H9 (cell line): ENCODE data around the gene NDC1. TPM values are rescaled to one million over a fixed set of nuclear protein-coding genes. Genes with fewer than 3 reads are reported as not detected.
"Not testable (repeated sequence)": the region's sequence is repeated elsewhere in the genome, so short reads cannot be mapped to it uniquely, and the experiment has no call there.

Experiments
- DNase-seq: peaks from one replicate; pipeline ENCODE4 v3.0.0-alpha.2; 2017
- H2AFZ ChIP-seq: one replicate; pipeline ENCODE4 v1.6.1; 2013; ENCODE audit warnings: mild to moderate bottlenecking, low read length, control low read depth, moderate library complexity
- H2AK5ac ChIP-seq: 2 replicates; pipeline ENCODE4 v1.6.1; 2013; ENCODE audit warnings: low read length, control low read depth, mixed read lengths; ENCODE audit not compliant: insufficient read length
- H2BK120ac ChIP-seq: one replicate; pipeline ENCODE4 v1.6.1; 2013; ENCODE audit warnings: low read depth, mild to moderate bottlenecking, low read length, control low read depth, inconsistent platforms; ENCODE audit not compliant: poor library complexity, severe bottlenecking
- H2BK12ac ChIP-seq: 2 replicates; pipeline ENCODE4 v1.6.1; 2013; ENCODE audit warnings: low read length, control low read depth, mixed read lengths, low read depth; ENCODE audit not compliant: insufficient read length
- H2BK15ac ChIP-seq: 2 replicates; pipeline ENCODE4 v1.6.1; 2013; ENCODE audit warnings: low read depth, low read length, control low read depth
- H2BK20ac ChIP-seq: one replicate; pipeline ENCODE4 v1.6.1; 2013; ENCODE audit warnings: low read depth, mild to moderate bottlenecking, low read length, control low read depth, inconsistent platforms; ENCODE audit not compliant: poor library complexity, severe bottlenecking
- H2BK5ac ChIP-seq: 2 replicates; pipeline ENCODE4 v1.6.1; 2013; ENCODE audit warnings: low read length, control low read depth, mixed read lengths; ENCODE audit not compliant: insufficient read length
- H3K14ac ChIP-seq: 2 replicates; pipeline ENCODE4 v1.6.1; 2013; ENCODE audit warnings: low read length, control low read depth; ENCODE audit not compliant: insufficient read depth
- H3K18ac ChIP-seq: 2 replicates; pipeline ENCODE4 v1.6.1; 2013; ENCODE audit warnings: low read depth, mild to moderate bottlenecking, mixed read lengths, low read length, control low read depth; ENCODE audit not compliant: insufficient read length
- H3K23ac ChIP-seq: 2 replicates; pipeline ENCODE4 v1.6.1; 2013; ENCODE audit warnings: low read length, control low read depth, mixed read lengths, low read depth; ENCODE audit not compliant: insufficient read length
- H3K23me2 ChIP-seq: 2 replicates; pipeline ENCODE4 v1.6.1; 2013; ENCODE audit warnings: low read depth, mild to moderate bottlenecking, mixed read lengths, low read length, control low read depth; ENCODE audit not compliant: insufficient read length, poor library complexity, severe bottlenecking
- H3K27ac ChIP-seq: 2 replicates; pipeline ENCODE4 v1.5.1; 2013; ENCODE audit warnings: low read length, control low read depth, mixed read lengths, low read depth; ENCODE audit not compliant: insufficient read length
- H3K27me3 ChIP-seq: 2 replicates; pipeline ENCODE4 v1.6.1; 2013; ENCODE audit warnings: low read length, control low read depth, inconsistent platforms; ENCODE audit not compliant: insufficient read depth
- H3K4ac ChIP-seq: 2 replicates; pipeline ENCODE4 v1.6.1; 2013; ENCODE audit warnings: low read depth, mild to moderate bottlenecking, control low read depth, inconsistent platforms, low read length, moderate library complexity
- H3K4me1 ChIP-seq: 2 replicates; pipeline ENCODE4 v1.6.1; 2013; ENCODE audit warnings: low read length, control low read depth, inconsistent platforms; ENCODE audit not compliant: insufficient read depth
- H3K4me2 ChIP-seq: 2 replicates; pipeline ENCODE4 v1.6.1; 2013; ENCODE audit warnings: low read length, control low read depth, mixed read lengths; ENCODE audit not compliant: insufficient read length, insufficient read depth
- H3K56ac ChIP-seq: 2 replicates; pipeline ENCODE4 v1.6.1; 2013; ENCODE audit warnings: low read depth, mild to moderate bottlenecking, mixed read lengths, low read length, control low read depth; ENCODE audit not compliant: insufficient read length
- H3K79me1 ChIP-seq: 2 replicates; pipeline ENCODE4 v1.6.1; 2013; ENCODE audit warnings: low read depth, mild to moderate bottlenecking, moderate library complexity, low read length, control low read depth, inconsistent platforms; ENCODE audit not compliant: insufficient read depth, poor library complexity, severe bottlenecking
- H3K79me2 ChIP-seq: 2 replicates; pipeline ENCODE4 v1.6.1; 2013; ENCODE audit warnings: low read length, control low read depth, inconsistent platforms; ENCODE audit not compliant: insufficient read depth
- H3K9ac ChIP-seq: 2 replicates; pipeline ENCODE4 v1.6.1; 2013; ENCODE audit warnings: low read length, control low read depth, mixed read lengths; ENCODE audit not compliant: insufficient read length; ENCODE audit errors: extremely low read depth
- H3K9me3 ChIP-seq: one replicate; pipeline ENCODE4 v1.6.1; 2013; ENCODE audit warnings: low read depth, low read length, inconsistent platforms; ENCODE audit not compliant: control insufficient read depth
- H3T11ph ChIP-seq: one replicate; pipeline ENCODE4 v1.6.1; 2013; ENCODE audit warnings: mild to moderate bottlenecking, low read length, control low read depth, inconsistent platforms
- H4K20me1 ChIP-seq: one replicate; pipeline ENCODE4 v1.6.1; 2013; ENCODE audit not compliant: control insufficient read depth, insufficient read length, insufficient read depth
- H4K5ac ChIP-seq: 2 replicates; pipeline ENCODE4 v1.6.1; 2013; ENCODE audit warnings: low read depth, mild to moderate bottlenecking, mixed read lengths, low read length, control low read depth; ENCODE audit not compliant: insufficient read length
- H4K8ac ChIP-seq: replicated peaks from 2 replicates; pipeline ENCODE4 v1.6.1; 2013; ENCODE audit warnings: low read length, control low read depth, mixed read lengths, low read depth; ENCODE audit not compliant: insufficient read length
- H4K91ac ChIP-seq: 2 replicates; pipeline ENCODE4 v1.6.1; 2013; ENCODE audit warnings: low read depth, mild to moderate bottlenecking, moderate library complexity, mixed read lengths, low read length, control low read depth; ENCODE audit not compliant: insufficient read length
- H3K27ac Mint-ChIP-seq, 3 experiments: 2 replicates in 2 of 3; 3 replicates in 1 of 3; pipeline ENCODE4 v1.8.0; 2020 to 2021; ENCODE audit warnings: mixed read lengths in 3 of 3, mild to moderate bottlenecking in 1 of 3, moderate library complexity in 1 of 3
- H3K27me3 Mint-ChIP-seq: 2 replicates; pipeline ENCODE4 v1.8.0; 2021; ENCODE audit warnings: low read depth, mild to moderate bottlenecking, moderate library complexity, mixed read lengths
- H3K36me3 Mint-ChIP-seq, 3 experiments: 2 replicates in 2 of 3; 3 replicates in 1 of 3; pipeline ENCODE4 v1.8.0; 2020 to 2021; ENCODE audit warnings: low read depth in 3 of 3, mixed read lengths in 3 of 3; ENCODE audit not compliant: insufficient read depth in 1 of 3
- H3K4me1 Mint-ChIP-seq, 2 experiments: 2 replicates each; pipeline ENCODE4 v1.8.0; 2020; ENCODE audit warnings: mixed read lengths in 2 of 2
- H3K4me3 Mint-ChIP-seq, 2 experiments: 2 replicates in 1 of 2; 3 replicates in 1 of 2; pipeline ENCODE4 v1.8.0; 2020 to 2021; ENCODE audit warnings: mild to moderate bottlenecking in 2 of 2, mixed read lengths in 2 of 2, moderate library complexity in 1 of 2
- H3K9me3 Mint-ChIP-seq, 2 experiments: 2 replicates in 1 of 2; 3 replicates in 1 of 2; pipeline ENCODE4 v1.8.0; 2020; ENCODE audit warnings: mild to moderate bottlenecking in 2 of 2, mixed read lengths in 2 of 2, moderate library complexity in 1 of 2
- CTCF ChIP-seq: fragments of 200-600 bp; sonication (generic); conservative IDR thresholded peaks from 3 replicates; pipeline ENCODE4 v1.8.0; 2021; ENCODE audit warnings: antibody characterized with exemption, mild to moderate bottlenecking
- WGBS: extraction: QIAGEN DNeasy Blood & Tissue Kit; methylation state at CpG from one replicate; pipeline ENCODE4 v1.1.7; 2013; ENCODE audit warnings: missing lambda C conversion rate, low lambda C conversion rate, mixed read lengths; ENCODE audit not compliant: insufficient read length; ENCODE audit errors: extremely low coverage; 5-methylcytosine and 5-hydroxymethylcytosine counted together
- total RNA-seq: library from RNA; stranded (reverse); gene quantifications from 2 replicates; pipeline ENCODE4 v1.2.1, GENCODE V29; 2021

Gene NDC1
- total RNA-seq, 1 experiment from 2014 or later, result 49.3 TPM

GRCh38 chr1:53878492-53879105 is 40.5 kb upstream of the NDC1 start:
- Mint-ChIP-seq H3K36me3 (peaks cover 16 to 51% (median 34%) of the 10 kb centered on the region in 3 experiments; a peak in 6 of 7 replicates), H3K27me3 (no peaks in the 10 kb centered on the region), H3K9me3 (no peaks in the 10 kb centered on the region), H3K4me3 (no peak overlapping the region), H3K4me1 (no peaks in the 10 kb centered on the region), H3K27ac (no peak overlapping the region; a peak in 1 of 7 replicates)
- H2BK12ac ChIP-seq, result no peak overlapping the region
- H4K8ac ChIP-seq, result no peak overlapping the region
- no peaks in the 10 kb centered on the region for H3K4me1 ChIP-seq
- no peaks in the 10 kb centered on the region for H3K79me1 ChIP-seq
- no peak overlapping the region for H2BK120ac ChIP-seq
- H4K5ac ChIP-seq, result no peak overlapping the region
- no peaks in the 10 kb centered on the region for H3K27me3 ChIP-seq
- no peaks in the 10 kb centered on the region for H3K9me3 ChIP-seq
- no CpG with 5 or more reads among the region's 5 CpGs for WGBS
- H3K23ac ChIP-seq, result no peak overlapping the region
- no peak overlapping the region for H2AFZ ChIP-seq
- H2BK20ac ChIP-seq, result no peak overlapping the region
- H2AK5ac ChIP-seq, result no peak overlapping the region
- H3K79me2 ChIP-seq, result no peaks in the 10 kb centered on the region
- H3K4ac ChIP-seq, result no peak overlapping the region
- no peak overlapping the region for H2BK5ac ChIP-seq
- H3K9ac ChIP-seq, result no peak overlapping the region
- no peak overlapping the region for H4K91ac ChIP-seq
- no peak overlapping the region for H3K4me2 ChIP-seq
- no peaks in the 10 kb centered on the region for H3K23me2 ChIP-seq
- no peaks in the 10 kb centered on the region for H4K20me1 ChIP-seq
- H3K18ac ChIP-seq, result no peak overlapping the region
- no peak overlapping the region for H3K27ac ChIP-seq
- no peak overlapping the region for H3K14ac ChIP-seq
- H2BK15ac ChIP-seq, result no peak overlapping the region
- H3T11ph ChIP-seq, result no peak overlapping the region
- H3K56ac ChIP-seq, result no peak overlapping the region
- TF ChIP-seq CTCF, result peak; percentile 75
- no peak for DNase-seq

- not testable (repeated sequence) for H3K4me2 ChIP-seq, H3K23me2 ChIP-seq, H3K27ac Mint-ChIP-seq, H3T11ph ChIP-seq, DNase-seq, H2BK12ac ChIP-seq, H3K4me1 Mint-ChIP-seq, H3K23ac ChIP-seq, H3K9ac ChIP-seq, H3K27me3 ChIP-seq, H3K56ac ChIP-seq, H3K27me3 Mint-ChIP-seq, H2AFZ ChIP-seq, H3K9me3 Mint-ChIP-seq, H2BK5ac ChIP-seq, H3K4me3 Mint-ChIP-seq, H3K79me2 ChIP-seq, H2BK20ac ChIP-seq, H3K4me1 ChIP-seq, H3K9me3 ChIP-seq, H4K20me1 ChIP-seq, H3K27ac ChIP-seq, H4K8ac ChIP-seq, H2BK120ac ChIP-seq, H3K4ac ChIP-seq, H3K18ac ChIP-seq, H3K14ac ChIP-seq, H3K79me1 ChIP-seq, H4K5ac ChIP-seq, H4K91ac ChIP-seq, H2AK5ac ChIP-seq, H2BK15ac ChIP-seq
- no CpG with 5 or more reads among the region's 2 CpGs for WGBS
- H3K36me3 Mint-ChIP-seq, result peaks cover 0 to 38% (median 17%) of the 10 kb centered on the region in 3 experiments; a peak in 5 of 7 replicates
These were observed 37.1 kb upstream of the NDC1 start for GRCh38 chr1:53875150-53875549.
